Measurements from ENCODE around the gene BBC3. TPM values are rescaled to one million over a fixed set of nuclear protein-coding genes. Genes with fewer than 3 reads are reported as not detected.

Gene BBC3
- total RNA-seq, 1 donor from 2014 or later = 3.8 TPM

- intact Hi-C loops (cut with DNase I) = no loop called here
- DNase-seq = no peak
- no peak for ATAC-seq (ENCODE audit: poor library complexity)
Measured at GRCh38 chr19:47215581-47215980, 15.4 kb downstream of the BBC3 start.

DNA sequence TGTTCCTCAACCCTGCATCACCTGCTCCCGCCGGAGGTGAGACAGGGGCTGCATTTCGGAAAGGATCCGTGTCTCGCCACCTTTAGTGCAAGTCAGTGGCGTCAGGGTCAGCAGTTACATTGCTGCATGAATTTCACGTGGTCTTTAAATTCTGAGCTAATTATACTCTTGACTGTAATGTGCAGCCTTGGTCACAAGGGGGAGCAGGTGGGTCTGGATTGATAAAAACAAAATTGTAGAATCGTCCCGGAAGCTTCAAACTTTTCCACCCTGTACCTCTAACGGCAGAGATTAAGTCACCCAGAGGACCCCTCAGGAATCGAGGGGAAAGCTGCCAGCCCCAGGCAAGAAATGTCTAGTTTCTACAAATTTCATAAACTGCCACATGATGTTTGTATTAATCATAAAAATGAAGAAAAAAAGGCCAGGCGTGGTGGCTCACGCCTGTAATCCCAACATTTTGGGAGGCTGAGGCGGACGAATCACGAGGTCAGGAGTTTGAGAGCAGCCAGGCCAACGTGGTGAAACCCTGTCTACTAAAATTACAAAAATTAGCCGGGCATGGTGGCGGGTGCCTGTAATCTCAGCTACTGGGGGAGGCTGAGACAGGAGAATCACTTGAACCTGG is 20.2 kb downstream of the BBC3 start:
- peak; percentile 85 for ATAC-seq (ENCODE audit: poor library complexity)

DNA sequence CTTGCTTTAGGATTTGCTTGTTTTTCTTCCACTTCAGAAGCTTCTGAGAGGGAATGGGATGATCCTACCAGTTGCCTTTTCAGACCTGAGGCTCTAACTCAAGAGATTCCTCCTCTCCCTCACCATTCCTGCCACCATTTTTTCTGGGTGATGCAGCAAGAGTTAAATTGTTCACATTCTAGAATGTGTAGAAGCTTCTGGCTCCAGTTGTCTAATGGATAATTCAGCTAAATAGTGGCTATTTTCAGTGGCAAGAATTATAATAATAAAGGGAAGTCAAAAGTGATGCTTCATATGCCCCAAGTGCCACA is 20.9 kb downstream of the BBC3 start:
- ATAC-seq (ENCODE audit: poor library complexity) = no peak
- DNase-seq = no peak
- intact Hi-C loops (cut with DNase I) = loop anchor here (2.0 kb wide), 1 partner anchor 35 kb away; no protein-coding TSS in a partner anchor

More for the DNA sequence above, 20.2 kb downstream of the BBC3 start:
- DNase-seq = peak; percentile 67
- intact Hi-C loops (cut with DNase I) = loop anchor here (2.0 kb wide), 1 partner anchor 34 kb away; no protein-coding TSS in a partner anchor

DNA sequence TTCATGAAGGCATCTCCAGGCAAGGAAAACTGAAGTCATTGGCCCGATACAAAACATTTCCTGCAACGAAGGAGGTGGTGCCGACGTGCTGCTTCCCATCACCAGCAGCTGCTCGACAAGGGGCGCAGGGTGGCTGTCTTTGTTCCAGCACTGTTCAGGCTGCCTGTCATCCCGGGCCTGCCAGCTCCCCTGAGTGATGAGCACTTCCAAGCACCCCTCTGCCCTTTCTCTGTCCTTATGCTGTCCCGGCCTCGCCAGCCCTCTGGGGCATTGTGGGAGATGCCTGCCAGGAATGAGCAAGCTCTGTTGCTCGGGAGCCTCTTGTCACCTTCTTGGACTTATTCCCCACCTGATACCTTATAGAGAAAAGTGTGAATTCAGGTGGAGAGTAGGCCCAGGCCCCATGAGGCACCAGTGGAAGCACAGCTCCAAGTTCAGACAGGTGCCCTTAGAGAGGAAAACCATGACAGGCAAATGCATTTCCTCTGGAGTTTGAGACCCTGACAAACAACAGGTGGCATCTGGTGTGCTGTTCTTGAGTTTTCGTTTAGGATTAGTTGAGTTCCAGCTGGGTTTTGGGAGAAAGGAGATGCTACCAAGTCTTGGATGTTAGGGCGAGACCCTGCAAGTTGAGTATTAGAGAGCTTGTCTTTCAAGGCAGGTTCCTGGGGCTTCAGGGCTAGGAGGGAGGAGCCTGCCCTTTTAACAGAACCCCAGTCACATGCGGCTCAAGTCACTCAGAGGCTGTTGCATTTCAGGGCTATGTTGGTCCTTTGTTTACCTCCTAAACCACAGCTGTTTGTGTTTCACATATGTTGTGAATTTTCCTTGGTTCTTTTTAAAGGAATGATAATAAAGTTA is 21.4 kb downstream of the BBC3 start:
- ATAC-seq (ENCODE audit: poor library complexity) = peak; percentile 67
- intact Hi-C loops (cut with DNase I) = loop anchor here (2.0 kb wide), 1 partner anchor 35 kb away; no protein-coding TSS in a partner anchor
- peak; percentile 50 for DNase-seq

- ATAC-seq (ENCODE audit: poor library complexity) (no peak), DNase-seq (no peak)
- intact Hi-C loops (cut with DNase I) = no loop called here
Measured at GRCh38 chr19:47203254-47203653, 27.7 kb downstream of the BBC3 start.

GRCh38 chr19:47200530-47200929 is 30.5 kb downstream of the BBC3 start:
- ATAC-seq (ENCODE audit: poor library complexity) = no peak
- intact Hi-C loops (cut with DNase I) = no loop called here

GRCh38 chr19:47197141-47197540 is 33.9 kb downstream of the BBC3 start:
- DNase-seq (no peak), ATAC-seq (ENCODE audit: poor library complexity) (no peak)
- intact Hi-C loops (cut with DNase I) = loop anchor here (10.0 kb wide), 1 partner anchor 48 kb away; no protein-coding TSS in a partner anchor

More at GRCh38 chr19:47200530-47200929, 30.5 kb downstream of the BBC3 start:
- DNase-seq = no peak

DNA sequence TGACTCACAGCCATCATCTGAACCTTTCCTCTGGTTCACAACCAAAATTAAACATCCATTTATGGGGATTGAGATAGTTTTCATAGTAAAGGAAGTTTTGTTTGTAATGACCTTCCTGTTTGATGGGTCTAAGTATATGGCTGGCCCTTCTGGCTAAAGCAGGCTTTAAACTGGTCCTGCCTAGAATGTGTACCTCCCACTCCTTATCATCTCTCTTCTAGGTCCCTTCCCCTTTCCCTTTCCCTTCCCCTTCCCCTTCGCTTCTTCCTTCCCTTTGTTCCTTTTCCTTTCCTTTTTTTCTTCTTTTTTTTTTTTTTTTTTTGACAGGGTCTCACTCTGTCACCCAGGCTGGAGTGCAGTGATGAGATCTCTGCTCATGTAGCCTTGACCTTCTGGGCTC is 35.6 kb downstream of the BBC3 start:
- ATAC-seq (ENCODE audit: poor library complexity) = no peak
- no peak for DNase-seq
- intact Hi-C loops (cut with DNase I) = loop anchor here (10.0 kb wide), 1 partner anchor 49 kb away; no protein-coding TSS in a partner anchor

GRCh38 chr19:47190167-47190727 is 40.8 kb downstream of the BBC3 start:
- peak; percentile 54 for ATAC-seq (ENCODE audit: poor library complexity)
- peak; percentile 55 for DNase-seq
- intact Hi-C loops (cut with DNase I) = loop anchor here (5.0 to 10.0 kb wide), 2 partner anchors 33 to 55 kb away; no protein-coding TSS in a partner anchor

GRCh38 chr19:47188507-47189033 is 42.4 kb downstream of the BBC3 start:
- DNase-seq (no peak), ATAC-seq (ENCODE audit: poor library complexity) (no peak)
- intact Hi-C loops (cut with DNase I) = no loop called here

DNA sequence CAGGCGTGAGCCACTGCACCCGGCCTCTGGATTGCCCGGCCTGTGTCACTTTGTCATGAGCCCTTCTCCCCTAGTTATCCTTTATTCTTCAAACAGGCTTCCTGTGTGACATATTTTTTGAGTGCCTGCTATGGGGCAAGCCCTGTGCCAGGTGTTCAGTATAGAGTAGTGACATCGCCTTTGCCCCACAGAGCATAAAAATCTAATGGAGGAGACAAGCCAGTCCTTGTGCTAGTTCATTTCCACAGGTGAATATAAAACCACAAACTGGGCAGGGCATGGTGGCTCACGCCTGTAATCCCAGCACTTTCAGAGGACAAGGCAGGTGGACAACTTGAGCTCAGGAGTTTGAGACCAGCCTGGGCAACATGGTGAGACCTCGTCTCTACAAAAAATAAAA is 43.2 kb downstream of the BBC3 start:
- ATAC-seq (ENCODE audit: poor library complexity) = no peak
- intact Hi-C loops (cut with DNase I) = no loop called here
- no peak for DNase-seq

DNA sequence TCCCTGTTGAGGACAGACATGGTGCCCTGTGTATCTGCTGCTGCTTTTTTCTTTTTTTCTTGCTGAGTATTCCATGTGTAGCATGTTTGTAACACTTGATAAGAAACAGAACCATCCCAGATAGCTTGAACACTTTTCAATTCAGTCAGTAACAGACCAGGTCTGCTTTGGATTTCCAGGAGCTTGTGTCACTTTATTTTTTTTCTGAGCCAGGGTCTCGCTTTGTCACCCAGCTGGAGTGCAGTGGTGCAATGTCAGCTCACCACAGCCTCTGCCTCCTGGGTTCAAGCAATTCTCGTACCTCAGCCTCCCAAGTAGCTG is 43.7 kb downstream of the BBC3 start:
- no peak for DNase-seq
- intact Hi-C loops (cut with DNase I) = no loop called here
- no peak for ATAC-seq (ENCODE audit: poor library complexity)

DNA sequence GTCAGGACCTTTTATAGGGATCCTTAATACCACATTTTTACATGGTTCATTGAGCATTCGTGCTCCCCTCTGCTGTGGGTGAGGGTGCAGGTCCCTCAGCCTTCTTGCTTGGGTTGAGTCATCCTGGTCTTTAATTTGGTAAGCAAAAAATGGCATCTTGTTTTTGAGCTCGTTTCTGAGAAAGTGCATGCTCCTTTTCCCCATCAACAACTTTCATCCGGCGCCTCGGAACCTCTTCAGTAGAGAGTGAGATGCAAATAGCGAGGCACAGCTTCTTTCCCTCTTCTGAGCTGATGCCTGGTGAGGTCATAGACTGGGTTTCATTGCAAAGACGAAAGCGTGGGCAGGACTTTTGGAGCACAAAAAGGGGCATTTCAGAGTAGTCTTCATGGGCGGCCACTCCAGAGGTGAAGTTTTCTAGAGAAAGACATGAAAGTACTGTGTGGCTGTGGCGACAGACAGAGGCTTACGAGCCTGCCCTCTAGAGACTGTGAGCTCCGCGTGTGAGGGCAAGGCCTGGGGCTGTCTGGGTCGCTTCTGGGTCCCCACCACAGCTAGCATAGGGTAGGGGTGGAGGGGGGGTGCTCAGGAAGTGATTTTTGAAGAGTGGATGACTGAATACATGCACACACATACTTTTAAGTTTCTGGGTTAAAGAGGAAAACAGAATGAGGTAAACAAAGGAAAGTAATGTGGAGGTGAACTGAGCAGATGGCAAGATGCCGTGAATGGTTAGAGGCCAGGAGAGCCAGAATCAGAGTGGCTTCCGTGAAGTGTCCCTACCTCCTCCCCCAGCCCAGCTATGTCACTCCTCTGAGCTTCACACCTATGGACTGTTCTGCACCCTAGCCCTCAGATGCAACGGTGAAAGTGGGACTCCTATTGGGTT is 44.3 kb downstream of the BBC3 start:
- ATAC-seq (ENCODE audit: poor library complexity) (no peak), DNase-seq (no peak)
- intact Hi-C loops (cut with DNase I) = no loop called here

DNA sequence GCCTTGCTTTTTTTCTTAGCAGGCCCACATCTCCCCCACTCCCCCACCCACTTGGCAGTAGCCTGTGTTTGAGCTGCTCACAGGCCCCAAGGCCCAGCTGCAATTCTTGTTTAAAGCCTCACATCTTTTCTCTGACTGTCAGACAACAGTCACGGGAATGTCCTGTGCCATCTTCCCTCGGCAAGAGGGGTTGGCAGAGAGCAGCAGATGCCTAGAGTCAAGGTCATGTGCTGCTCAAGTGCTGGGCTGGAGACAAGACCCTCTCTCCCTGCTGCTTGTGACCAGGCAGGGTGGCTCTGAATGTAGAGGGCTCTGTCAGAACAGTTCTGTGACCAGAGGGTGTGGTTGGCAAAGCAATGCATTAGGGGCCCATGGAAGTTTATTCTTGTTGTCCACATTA is 47.4 kb downstream of the BBC3 start:
- no peak for DNase-seq
- intact Hi-C loops (cut with DNase I) = no loop called here
- ATAC-seq (ENCODE audit: poor library complexity) = no peak

DNA sequence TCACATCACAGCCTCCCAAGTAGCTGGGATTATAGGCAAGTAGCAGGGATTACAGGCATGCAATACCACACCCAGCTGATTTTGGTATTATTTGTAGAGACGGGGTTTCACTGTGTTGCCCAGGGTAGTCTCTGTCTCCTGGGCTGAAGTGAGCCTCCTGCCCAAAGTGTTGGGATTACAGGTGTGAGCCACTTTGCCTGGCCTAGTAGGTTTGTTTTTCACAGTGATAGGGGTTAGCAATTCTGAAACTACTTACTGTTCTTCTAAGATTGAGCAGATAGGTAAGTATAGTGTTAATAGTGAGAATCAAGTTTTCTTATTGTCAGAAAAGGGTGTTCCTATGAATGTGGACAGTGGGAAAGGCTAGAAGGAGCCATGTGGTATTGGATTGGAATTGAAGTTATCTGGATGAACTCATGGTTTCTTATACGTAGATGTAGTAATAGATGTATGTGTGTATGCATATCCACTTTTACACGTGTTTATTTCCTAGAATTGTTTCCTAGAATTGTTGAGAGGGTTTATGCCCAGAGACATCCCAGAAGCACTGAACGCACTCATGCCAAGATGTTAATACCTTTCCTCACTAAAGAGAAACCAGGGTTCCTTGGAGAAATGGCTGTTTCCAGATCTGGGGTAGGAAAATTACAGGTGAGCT is 51.2 kb downstream of the BBC3 start:
- ATAC-seq (ENCODE audit: poor library complexity) (no peak), DNase-seq (no peak)
- intact Hi-C loops (cut with DNase I) = no loop called here

- ATAC-seq (ENCODE audit: poor library complexity) (peak; percentile 51), DNase-seq (no peak)
- intact Hi-C loops (cut with DNase I) = no loop called here
Measured at GRCh38 chr19:47176627-47177090, 54.3 kb downstream of the BBC3 start.

GRCh38 chr19:47176071-47176626 is 54.9 kb downstream of the BBC3 start:
- intact Hi-C loops (cut with DNase I) = no loop called here

More at GRCh38 chr19:47176071-47176626, 54.9 kb downstream of the BBC3 start:
- DNase-seq (no peak), ATAC-seq (ENCODE audit: poor library complexity) (no peak)

All from Right ventricle myocardium superior (tissue), 1 donor.